ENCODE measurements around the gene GTPBP3.

GRCh38 chr19:17323300-17323963 lies 13.9 kb upstream of the GTPBP3 start:
- TF ChIP-seq CTCF (IDR thresholded peaks at IDR 0.05 in 4 of 5, conservative IDR thresholded peaks at IDR 0.05 in 1 of 5): no peak
- no peak for TF ChIP-seq POLR2A (IDR thresholded peaks at IDR 0.05)
